ENCODE data around the gene NCKAP5. TPM values are rescaled to one million over a fixed set of nuclear protein-coding genes. Genes with fewer than 3 reads are reported as not detected.

Gene NCKAP5
- total RNA-seq, 1 donor from 2014 or later = 7.7 TPM

DNA sequence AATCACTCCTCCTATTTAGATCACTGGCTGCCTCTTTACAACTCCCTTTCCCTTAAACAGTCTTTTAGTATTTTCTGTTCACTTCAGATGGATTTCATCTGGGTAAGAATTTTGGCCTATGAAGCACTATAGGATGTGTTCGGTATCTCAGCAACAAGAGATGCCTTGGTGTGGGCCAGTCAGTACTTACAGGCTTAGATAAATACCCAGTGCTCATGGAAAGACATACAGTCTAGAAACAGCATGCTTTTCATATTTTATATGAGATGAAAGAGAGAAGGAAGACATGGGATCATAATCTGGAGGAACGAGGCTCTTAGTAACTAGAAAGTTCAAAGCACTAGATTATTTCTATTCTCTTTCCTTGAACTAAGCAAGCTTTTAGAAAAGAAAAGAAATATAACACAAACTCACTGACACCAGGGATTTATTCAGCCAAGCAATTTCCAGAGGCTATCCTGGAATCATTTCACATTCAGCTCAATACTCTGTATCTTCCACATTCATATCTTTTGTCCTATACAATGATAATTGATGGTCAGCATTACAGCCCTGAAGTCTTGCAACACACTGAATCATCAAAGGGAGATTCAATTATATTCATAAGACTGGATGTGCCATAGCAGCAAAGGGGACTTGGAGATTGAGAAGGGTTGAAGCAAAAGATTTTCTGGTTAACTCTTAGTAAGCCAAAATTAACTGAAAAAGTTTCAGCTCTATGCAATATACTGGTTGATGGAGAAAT, 489.4 kb downstream of the NCKAP5 start:
- Mint-ChIP-seq H3K4me1 (ENCODE audit: unreplicated experiment) (peaks cover 4% of the 10 kb centered on the region), H3K27me3 (no peaks in the 10 kb centered on the region), H3K27ac (no peak overlapping the region), H3K36me3 (no peaks in the 10 kb centered on the region), H3K9me3 (no peaks in the 10 kb centered on the region), H3K4me3 (no peak overlapping the region)
- DNase-seq (ENCODE audit: extremely low spot score, unreplicated experiment) = no peak
- TF ChIP-seq, protein P1, sequence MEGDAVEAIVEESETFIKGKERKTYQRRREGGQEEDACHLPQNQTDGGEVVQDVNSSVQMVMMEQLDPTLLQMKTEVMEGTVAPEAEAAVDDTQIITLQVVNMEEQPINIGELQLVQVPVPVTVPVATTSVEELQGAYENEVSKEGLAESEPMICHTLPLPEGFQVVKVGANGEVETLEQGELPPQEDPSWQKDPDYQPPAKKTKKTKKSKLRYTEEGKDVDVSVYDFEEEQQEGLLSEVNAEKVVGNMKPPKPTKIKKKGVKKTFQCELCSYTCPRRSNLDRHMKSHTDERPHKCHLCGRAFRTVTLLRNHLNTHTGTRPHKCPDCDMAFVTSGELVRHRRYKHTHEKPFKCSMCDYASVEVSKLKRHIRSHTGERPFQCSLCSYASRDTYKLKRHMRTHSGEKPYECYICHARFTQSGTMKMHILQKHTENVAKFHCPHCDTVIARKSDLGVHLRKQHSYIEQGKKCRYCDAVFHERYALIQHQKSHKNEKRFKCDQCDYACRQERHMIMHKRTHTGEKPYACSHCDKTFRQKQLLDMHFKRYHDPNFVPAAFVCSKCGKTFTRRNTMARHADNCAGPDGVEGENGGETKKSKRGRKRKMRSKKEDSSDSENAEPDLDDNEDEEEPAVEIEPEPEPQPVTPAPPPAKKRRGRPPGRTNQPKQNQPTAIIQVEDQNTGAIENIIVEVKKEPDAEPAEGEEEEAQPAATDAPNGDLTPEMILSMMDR (conservative IDR thresholded peaks at IDR 0.05) = no peak

DNA sequence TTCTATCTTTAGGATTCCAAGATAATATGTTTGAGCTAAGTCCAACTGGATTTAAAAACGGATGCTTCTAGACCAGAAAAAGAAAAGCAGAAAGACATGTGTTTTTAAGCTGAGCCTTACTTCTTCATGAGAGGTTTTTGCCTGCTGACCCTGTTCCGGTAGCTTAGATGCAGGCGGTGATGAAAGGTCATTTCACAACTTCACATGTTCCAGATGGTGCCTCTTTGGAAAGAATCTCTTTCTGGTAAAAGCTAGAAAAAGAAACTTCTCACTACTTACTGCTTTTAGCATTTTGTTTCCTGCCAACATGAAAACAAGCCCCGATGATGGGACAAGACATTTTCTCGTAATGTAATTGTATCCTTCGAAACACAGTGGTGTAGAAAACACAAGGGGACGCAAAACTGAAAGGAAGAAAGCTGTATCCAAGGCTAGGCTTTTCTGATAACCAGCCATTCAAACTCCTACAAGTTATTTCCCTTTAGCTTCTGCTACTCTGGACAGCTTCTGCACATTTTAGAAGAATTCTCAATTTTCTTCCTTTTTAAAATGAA, 490.9 kb downstream of the NCKAP5 start:
- Mint-ChIP-seq H3K36me3 (no peaks in the 10 kb centered on the region), H3K27me3 (no peaks in the 10 kb centered on the region), H3K4me3 (no peak overlapping the region), H3K9me3 (no peaks in the 10 kb centered on the region), H3K27ac (no peak overlapping the region), H3K4me1 (ENCODE audit: unreplicated experiment) (peaks cover 4% of the 10 kb centered on the region)
- DNase-seq (ENCODE audit: extremely low spot score, unreplicated experiment) = no peak
- TF ChIP-seq, protein P1 (conservative IDR thresholded peaks at IDR 0.05) = no peak

DNA sequence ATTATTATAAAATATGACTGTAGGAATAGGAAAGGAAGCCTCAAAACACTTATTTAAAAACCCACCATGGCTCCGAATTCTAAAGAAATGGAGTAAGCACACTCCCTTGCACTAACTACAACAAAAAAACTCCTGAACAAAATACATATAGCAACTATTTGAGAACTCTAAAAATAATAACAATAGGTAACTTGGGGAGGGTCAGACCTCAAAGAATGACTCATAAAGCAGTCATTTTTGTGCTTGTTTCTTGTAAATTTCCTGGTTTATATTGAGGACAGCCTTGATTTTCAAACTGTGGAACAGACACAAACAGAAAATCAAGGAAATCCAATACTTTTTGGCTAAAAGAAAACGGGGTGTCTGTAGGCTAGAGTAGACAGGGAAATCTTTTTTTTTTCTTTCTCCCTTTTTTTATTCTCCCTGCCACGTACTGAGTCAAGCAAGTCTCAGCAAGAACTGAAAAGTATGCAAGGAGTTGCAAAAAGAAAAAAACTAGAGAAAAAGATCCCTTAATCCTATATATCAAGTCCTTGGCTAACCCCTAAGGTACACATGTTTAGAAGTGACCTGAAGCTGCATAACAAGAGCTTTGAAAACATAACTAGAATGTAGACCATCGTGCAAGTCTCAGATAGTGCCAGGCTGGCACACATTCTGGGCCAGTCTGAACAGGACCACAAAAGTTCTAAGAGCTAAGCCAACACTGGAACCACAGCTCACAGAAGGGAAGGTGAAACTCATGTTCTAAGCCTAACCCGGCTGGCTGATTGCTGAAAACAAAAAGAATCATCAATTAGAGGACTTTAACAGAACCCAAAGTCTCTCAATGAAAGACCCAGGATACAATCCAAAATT, 495.2 kb downstream of the NCKAP5 start:
- Mint-ChIP-seq H3K4me3 (no peak overlapping the region), H3K27me3 (peaks cover 6% of the 10 kb centered on the region), H3K4me1 (ENCODE audit: unreplicated experiment) (no peaks in the 10 kb centered on the region), H3K27ac (no peak overlapping the region), H3K36me3 (no peaks in the 10 kb centered on the region), H3K9me3 (no peaks in the 10 kb centered on the region)
- DNase-seq (ENCODE audit: extremely low spot score, unreplicated experiment) = no peak
- TF ChIP-seq, protein P1 (conservative IDR thresholded peaks at IDR 0.05) = no peak

DNA sequence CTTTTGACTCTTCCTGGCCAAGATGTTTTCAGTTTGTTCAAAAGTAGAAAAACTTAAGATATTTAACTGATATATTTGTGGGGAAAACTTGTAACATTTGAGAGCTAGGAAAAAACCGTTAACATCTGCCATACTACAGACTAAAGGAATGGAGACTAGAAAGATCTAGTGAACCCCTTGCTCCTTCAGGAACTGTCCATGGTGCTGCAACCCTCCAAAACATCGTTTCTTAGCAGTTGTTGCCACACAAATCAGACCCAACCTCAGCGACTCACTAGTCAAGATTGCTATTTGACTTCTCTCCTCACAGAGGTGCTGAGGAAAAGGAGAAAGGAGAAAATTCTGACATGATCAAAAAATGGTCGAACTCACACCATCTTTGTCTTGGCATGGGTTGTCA, 504.5 kb downstream of the NCKAP5 start:
- Mint-ChIP-seq H3K4me3 (no peak overlapping the region), H3K36me3 (no peaks in the 10 kb centered on the region), H3K9me3 (no peaks in the 10 kb centered on the region), H3K27me3 (peaks cover 10% of the 10 kb centered on the region), H3K4me1 (ENCODE audit: unreplicated experiment) (no peaks in the 10 kb centered on the region), H3K27ac (no peak overlapping the region)
- TF ChIP-seq, protein P1 (conservative IDR thresholded peaks at IDR 0.05) = no peak
- no peak for DNase-seq (ENCODE audit: extremely low spot score, unreplicated experiment)

DNA sequence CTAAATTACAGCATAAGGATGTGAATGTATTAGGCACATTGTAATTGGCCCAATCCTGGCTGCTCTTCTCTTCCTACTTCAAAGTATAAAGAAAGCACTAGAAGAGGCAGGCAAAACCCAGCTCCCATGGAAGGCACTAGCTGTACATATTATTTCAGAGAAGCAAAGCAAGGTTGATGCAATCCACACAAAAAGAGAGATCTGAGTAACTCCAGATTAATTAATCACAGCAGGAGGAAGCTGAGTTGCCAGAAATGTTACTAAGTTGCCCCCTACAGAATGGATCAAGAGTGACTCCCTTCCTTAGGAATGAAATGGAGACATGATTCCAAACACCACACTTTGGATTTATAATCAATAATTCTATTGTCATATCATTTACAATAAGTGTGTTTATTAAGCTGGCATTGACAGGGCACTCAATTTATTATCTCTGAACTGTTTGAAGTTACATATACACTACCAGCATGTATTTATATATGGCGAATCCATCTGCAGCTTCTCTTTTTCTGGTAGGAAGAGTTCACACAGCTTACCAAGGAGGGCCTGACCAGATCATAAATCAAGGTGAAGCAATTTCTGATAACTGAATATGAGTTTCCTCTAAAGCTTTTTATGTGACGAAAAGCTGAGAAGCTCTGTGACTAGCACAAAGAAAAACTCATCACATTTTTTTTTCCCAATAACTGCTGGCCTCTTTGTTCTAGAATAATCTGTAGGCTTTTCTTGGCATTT, 505.2 kb downstream of the NCKAP5 start:
- Mint-ChIP-seq H3K27ac (no peak overlapping the region), H3K9me3 (no peaks in the 10 kb centered on the region), H3K4me3 (no peak overlapping the region), H3K27me3 (peaks cover 4% of the 10 kb centered on the region), H3K36me3 (no peaks in the 10 kb centered on the region), H3K4me1 (ENCODE audit: unreplicated experiment) (no peaks in the 10 kb centered on the region)
- TF ChIP-seq, protein P1 (conservative IDR thresholded peaks at IDR 0.05) = no peak
- no peak for DNase-seq (ENCODE audit: extremely low spot score, unreplicated experiment)
